GM18502 (cell line): ENCODE measurements around the gene ARFGAP3.

Source experiments
- ATAC-seq: cut with Tn5 transposase; IDR thresholded peaks from one replicate; pipeline ENCODE4 v1.9.1; 2021; ENCODE audit warnings: mild to moderate bottlenecking; ENCODE audit not compliant: unreplicated experiment, poor library complexity

The ARFGAP3 gene

GRCh38 chr22:42866100-42866499 is 9.0 kb upstream of the ARFGAP3 start:
- ATAC-seq: no peak

- no peak for ATAC-seq
Observed at GRCh38 chr22:42865536-42865935, 8.5 kb upstream of the ARFGAP3 start.

- ATAC-seq: no peak
Observed at GRCh38 chr22:42863349-42863961, 6.4 kb upstream of the ARFGAP3 start.

- ATAC-seq: no peak
Observed at GRCh38 chr22:42862045-42862734, 5.1 kb upstream of the ARFGAP3 start.

GRCh38 chr22:42860968-42861367 is 3.9 kb upstream of the ARFGAP3 start:
- ATAC-seq: no peak

GRCh38 chr22:42857845-42858481 is 890 bp upstream of the ARFGAP3 start:
- no peak for ATAC-seq

GRCh38 chr22:42856179-42856864 is 751 bp downstream of the ARFGAP3 start:
- ATAC-seq: peak; percentile 18

- no peak for ATAC-seq
Observed at GRCh38 chr22:42855721-42856120, 1.4 kb downstream of the ARFGAP3 start.

- no peak for ATAC-seq
Observed at GRCh38 chr22:42855211-42855610, 1.9 kb downstream of the ARFGAP3 start.

GRCh38 chr22:42848941-42849550 is 8.0 kb downstream of the ARFGAP3 start:
- no peak for ATAC-seq

- no peak for ATAC-seq
Observed at GRCh38 chr22:42847110-42847509, 10.0 kb downstream of the ARFGAP3 start.

- ATAC-seq: no peak
Observed at GRCh38 chr22:42844756-42845155, 12.3 kb downstream of the ARFGAP3 start.

GRCh38 chr22:42842658-42843370 is 14.3 kb downstream of the ARFGAP3 start:
- no peak for ATAC-seq

GRCh38 chr22:42841444-42841843 is 15.6 kb downstream of the ARFGAP3 start:
- no peak for ATAC-seq

GRCh38 chr22:42837556-42837955 is 19.5 kb downstream of the ARFGAP3 start:
- ATAC-seq: no peak

- ATAC-seq: no peak
Observed at GRCh38 chr22:42836026-42836425, 21.0 kb downstream of the ARFGAP3 start.

- no peak for ATAC-seq
Observed at GRCh38 chr22:42834177-42834949, 22.7 kb downstream of the ARFGAP3 start.

- ATAC-seq: no peak
Observed at GRCh38 chr22:42833104-42833503, 24.0 kb downstream of the ARFGAP3 start.

- ATAC-seq: no peak
Observed at GRCh38 chr22:42831712-42832111, 25.4 kb downstream of the ARFGAP3 start.
